CD1c-positive myeloid dendritic cell (primary cell): ENCODE data around the gene PTGER2.

Source experiments
- DNase-seq: peaks from one replicate; pipeline ENCODE4 v3.0.0-alpha.2; 2016; ENCODE audit errors: extremely low spot score

The PTGER2 gene

GRCh38 chr14:52338051-52338681 is 24.1 kb downstream of the PTGER2 start:
- no peak for DNase-seq

GRCh38 chr14:52339262-52339661 is 25.1 kb downstream of the PTGER2 start:
- no peak for DNase-seq

- DNase-seq, result no peak
These were observed 28.9 kb downstream of the PTGER2 start for GRCh38 chr14:52342849-52343596.

GRCh38 chr14:52346778-52347177 is 32.7 kb downstream of the PTGER2 start:
- no peak for DNase-seq

DNA sequence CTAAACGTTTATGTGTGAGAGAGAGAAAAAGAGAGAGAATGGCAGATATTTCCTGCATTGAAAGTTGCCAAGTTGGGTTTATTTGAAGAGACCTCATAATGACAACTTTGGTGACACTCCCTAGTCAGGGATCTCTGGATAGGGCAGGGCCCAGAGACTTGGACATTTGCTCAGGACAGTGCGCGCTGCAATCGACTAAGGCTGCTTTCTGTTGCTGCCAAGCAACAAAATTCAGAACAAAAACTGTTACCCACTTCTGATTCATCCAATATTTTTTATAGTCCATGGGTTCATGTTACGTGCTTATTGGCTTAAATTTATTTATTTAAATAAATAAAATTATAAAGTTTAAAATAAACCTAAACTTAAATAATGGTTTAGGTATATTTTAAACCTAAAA is 34.2 kb downstream of the PTGER2 start:
- no peak for DNase-seq

DNA sequence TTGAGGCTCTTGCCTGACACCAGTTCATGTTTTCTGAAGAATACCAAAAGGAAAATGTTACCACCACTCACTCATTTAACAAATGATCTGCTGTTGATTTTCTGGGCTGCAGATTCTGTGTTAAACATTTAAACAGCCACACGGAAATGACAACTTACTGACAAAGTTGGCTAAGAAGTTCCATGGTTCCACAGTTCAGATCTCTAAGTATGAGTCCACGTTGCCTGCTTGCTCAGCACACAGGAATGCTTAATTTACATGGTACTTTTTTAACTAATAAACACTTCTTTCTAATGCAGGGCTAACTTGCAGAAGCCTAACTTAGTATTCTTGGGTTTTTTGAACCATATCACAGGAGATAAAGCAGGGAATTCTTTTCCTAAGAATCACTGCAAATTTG is 34.7 kb downstream of the PTGER2 start:
- no peak for DNase-seq

- no peak for DNase-seq
These were observed 35.6 kb downstream of the PTGER2 start for GRCh38 chr14:52349731-52350130.

- DNase-seq, result no peak
These were observed 36.3 kb downstream of the PTGER2 start for GRCh38 chr14:52350445-52350844.

DNA sequence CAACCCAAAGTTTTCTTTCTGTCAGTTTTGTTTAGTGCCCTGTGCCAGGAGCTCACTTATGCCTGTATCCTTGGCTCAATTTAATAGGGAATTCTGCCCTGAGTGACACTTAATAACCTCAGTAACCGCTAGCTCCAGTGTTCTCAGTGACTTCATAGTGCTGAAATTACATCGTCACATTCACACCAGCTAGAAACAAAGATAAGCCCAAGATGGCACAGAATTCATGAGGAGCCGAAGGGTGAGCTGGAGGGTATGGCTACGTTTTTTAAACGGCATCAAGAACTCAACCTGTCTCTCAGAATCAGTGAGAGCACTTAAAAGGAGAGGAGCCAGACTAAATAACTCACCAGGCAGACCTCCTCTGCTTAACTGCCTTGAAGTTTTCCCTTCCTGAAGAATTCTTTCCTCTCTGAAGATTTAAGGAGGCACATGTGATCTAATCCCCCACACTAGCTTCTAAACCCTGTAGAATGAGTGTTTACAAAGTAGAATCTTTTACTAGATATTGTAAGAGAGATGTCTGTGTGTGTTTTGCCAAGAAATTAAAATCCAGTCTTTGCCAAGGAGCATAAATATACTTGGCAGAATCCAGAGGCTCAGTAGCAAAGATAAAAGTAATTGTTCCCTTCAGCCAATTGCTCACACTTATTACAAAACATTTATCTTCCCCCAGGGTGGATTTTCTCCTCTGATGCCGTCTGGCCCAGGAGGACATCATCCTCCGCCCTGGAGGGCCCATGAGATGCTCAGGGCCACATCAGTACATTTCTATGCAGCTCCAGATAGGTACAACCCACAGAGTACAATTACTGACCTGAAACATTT is 37.3 kb downstream of the PTGER2 start:
- no peak for DNase-seq

- peak; percentile 49 for DNase-seq
These were observed 38.0 kb downstream of the PTGER2 start for GRCh38 chr14:52352061-52352491.

DNA sequence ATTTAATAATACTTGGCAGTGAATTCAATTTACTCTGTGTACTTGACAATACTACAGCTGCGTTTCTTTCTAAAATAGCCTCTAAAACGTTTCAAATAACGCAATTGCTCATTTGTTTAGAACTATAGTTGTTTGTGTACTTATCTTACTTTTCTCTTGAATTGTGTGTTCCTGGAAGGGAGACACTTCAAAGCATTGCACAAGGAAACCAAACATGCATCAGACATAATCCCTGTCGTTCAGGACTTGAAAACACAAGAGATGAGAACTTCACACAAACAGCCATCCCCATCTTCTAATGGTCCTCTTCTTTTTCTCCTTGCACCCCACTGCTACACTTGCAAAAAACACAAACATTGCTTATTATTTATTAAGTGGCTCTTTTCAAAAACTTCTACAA is 38.5 kb downstream of the PTGER2 start:
- DNase-seq, result no peak

DNA sequence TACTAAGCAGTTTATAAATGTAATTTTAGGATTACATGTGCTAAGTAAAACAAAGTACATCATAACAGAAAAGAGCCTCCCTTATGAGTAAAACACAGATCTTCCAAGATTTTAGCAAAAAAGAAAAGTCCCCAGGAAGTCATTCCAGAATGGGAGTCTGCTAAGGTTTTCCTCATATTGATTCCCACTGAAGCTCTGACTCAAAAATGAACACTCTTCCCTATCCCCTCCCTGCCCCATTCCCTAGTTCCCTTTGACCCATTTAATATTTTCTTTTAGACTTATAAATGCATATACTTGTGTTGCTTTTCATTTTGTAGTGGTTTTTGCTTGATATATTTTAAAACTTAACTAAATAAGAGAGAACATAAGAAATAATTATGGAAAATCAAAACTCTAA is 40.1 kb downstream of the PTGER2 start:
- DNase-seq, result no peak

DNA sequence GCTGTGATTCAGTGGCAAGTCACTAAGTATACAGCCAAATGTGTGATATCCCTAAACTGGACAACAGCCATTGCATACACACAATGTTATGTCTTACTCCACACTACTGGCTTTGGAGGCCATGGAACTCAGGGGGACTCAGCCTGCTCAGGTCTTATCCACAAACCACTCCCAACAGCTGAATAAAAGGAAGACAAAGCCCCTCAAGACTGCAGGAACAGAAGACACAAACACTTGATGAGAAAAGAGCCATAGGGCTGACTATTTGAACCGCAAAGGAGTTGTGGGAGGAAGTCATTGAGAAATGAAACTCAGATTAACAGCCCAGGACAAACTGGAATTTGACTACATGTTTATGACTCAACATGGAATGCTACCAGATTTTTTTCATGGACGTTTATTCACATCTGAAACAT is 40.9 kb downstream of the PTGER2 start:
- DNase-seq, result peak; percentile 63

DNA sequence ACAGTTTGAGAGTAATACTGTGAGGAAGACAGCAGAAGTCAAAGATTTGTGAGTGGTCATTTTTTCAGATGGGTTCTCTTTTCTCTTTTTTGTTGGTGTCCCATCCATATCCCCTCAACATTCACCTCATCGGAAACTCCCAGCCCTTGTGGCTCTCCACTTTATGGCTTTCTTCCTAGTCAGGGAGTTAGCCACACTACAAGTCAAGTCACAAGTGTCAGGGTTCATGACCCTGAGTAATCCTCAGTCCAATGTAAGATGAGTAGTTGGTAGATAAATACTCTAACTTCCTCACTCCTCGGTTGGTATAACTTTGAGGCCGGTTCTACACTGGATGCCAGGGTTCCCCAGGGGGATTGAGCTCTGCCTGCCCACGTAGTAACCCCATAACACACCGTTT is 41.4 kb downstream of the PTGER2 start:
- peak; percentile 25 for DNase-seq

DNA sequence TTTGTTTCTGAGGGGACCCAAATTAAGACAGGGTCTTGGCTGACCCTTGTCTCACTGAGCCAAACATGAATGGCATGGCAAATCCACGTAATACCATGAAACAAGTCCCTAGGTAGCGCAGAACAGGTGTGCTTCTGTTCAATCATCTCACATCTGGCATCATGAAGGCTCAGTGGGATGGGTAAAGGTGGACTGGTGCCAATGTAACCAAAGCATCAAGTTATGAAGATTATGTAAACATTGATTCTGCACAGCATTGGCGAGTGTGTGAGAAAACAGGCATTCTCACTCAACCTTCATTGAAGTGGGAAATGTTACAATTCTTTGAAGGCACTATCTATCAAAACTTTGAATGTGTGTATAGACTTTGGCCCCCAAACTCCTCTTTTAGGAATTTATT is 41.9 kb downstream of the PTGER2 start:
- DNase-seq, result no peak

GRCh38 chr14:52360831-52361230 is 46.7 kb downstream of the PTGER2 start:
- DNase-seq, result no peak

- no peak for DNase-seq
These were observed 49.1 kb downstream of the PTGER2 start for GRCh38 chr14:52363041-52363704.

DNA sequence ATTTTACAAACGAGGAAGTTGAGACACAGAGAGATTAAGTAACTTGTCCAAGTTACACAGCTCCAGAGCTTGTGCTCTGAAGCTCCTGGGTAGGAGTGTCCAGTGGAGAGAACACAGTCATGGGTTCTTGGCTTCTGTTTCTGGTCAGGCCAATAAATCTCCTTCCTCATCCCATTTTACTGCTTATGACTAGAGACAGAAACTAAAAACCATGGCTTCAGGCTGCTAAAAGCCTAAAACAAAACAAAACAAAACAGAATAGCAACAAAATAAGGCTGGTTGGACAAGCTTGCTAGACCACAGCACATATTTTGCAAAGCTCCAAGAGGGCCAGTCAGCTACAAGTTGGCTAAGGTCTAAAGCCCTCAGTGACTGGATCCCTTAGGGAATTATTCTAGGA is 49.8 kb downstream of the PTGER2 start:
- peak; percentile 65 for DNase-seq

DNA sequence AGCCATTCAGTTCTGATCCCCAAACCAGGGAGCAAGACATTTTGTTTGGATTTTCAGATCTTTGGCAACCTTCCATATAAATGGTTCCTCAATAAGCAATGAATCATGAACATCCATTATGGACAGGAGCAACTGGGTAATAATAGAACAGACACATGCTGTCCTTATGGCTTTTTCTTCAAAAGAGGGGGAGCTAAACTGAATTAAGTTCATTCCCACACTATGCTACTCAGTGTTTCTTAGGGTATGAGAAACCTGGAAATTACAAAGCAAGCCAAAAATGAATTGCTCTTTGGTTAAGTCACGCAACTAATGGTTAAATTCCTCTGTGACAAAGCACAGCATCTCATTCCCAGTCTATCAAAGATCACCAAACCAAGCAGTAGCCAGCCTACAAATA is 51.0 kb downstream of the PTGER2 start:
- peak; percentile 44 for DNase-seq

- no peak for DNase-seq
These were observed 52.7 kb downstream of the PTGER2 start for GRCh38 chr14:52366796-52367315.

- DNase-seq, result no peak
These were observed 55.2 kb downstream of the PTGER2 start for GRCh38 chr14:52369305-52369801.
